CD4-positive, alpha-beta T cell treated with Interleukin-6 for 4 hours (primary cell): ENCODE data around the gene ADAM12.
"Not testable (repeated sequence)": the region's sequence is repeated elsewhere in the genome, so short reads cannot be mapped to it uniquely, and the experiment has no call there.

ENCODE experiments used
- DNase-seq: peaks from one replicate; pipeline ENCODE4 v3.0.0-alpha.2; 2020; ENCODE audit warnings: mixed read lengths

Gene ADAM12

GRCh38 chr10:126373147-126373546 lies 15.1 kb downstream of the ADAM12 start:
- DNase-seq, result no peak

- no peak for DNase-seq
Observed at GRCh38 chr10:126372396-126372795, 15.9 kb downstream of the ADAM12 start.

DNA sequence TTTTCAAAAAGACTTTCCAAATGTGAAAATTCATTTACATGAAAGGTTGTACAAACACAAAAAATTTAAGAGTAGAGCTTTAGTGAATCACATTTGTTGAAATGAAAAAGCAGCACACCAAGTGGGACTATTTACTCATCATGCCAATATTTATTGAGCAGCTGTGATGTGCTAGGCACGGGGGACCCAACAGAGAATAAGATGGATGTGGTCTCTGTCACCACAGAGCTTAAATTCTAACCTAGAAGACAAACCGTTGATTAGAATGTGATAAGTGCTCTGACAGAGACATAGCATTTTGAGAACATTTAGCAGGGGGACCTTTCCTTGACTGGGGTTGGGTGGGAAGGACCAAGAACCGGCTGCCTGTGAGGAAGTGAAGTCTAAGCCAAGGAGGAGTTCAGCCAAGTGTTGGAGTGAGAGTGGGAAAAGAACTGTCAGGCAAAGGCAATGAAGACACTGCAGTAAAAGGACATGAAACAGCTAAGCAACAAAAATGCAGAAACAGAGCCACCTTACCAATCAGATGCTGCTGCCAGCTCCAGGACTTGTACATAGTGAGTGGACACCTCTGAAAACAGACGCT lies 19.1 kb downstream of the ADAM12 start:
- no peak for DNase-seq

DNA sequence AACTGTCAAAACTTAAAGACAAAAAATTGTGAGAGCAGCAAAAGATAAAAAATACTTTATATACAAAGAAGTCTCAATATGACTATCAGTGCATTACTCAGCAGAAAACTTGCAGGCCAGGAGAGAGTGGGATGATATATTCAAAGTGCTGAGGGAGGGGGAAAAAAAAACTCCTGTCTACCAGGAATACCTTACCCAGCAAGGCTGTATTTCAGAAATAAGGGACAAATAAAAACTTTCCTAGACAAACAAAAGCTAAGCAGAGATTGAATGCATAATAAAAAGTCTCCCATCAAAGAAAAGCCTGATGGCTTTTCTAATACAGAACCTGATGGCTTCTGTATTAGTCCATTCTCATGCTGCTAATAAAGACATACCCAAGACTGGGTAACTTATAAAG lies 31.1 kb downstream of the ADAM12 start:
- DNase-seq, result no peak

- no peak for DNase-seq
Observed at GRCh38 chr10:126353666-126354065, 34.6 kb downstream of the ADAM12 start.

DNA sequence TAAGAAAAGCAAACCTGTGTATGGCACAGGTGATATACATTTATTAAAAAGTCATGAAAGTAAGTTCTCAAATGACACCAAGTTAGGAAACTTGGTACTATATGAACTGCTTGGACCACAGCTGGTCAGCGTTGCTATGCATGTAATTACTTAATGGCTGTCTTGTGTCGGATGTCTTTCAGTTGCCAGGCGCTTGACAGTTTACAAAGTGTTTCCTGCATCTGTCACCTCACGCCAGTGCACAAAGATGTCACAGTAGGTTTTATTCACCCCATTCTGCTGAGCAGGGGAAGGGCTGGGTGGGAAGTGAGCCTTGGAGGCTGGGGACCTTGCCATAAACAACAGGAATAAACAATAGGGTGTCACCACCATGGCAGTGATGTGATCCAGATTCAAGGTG lies 35.8 kb downstream of the ADAM12 start:
- DNase-seq, result no peak

DNA sequence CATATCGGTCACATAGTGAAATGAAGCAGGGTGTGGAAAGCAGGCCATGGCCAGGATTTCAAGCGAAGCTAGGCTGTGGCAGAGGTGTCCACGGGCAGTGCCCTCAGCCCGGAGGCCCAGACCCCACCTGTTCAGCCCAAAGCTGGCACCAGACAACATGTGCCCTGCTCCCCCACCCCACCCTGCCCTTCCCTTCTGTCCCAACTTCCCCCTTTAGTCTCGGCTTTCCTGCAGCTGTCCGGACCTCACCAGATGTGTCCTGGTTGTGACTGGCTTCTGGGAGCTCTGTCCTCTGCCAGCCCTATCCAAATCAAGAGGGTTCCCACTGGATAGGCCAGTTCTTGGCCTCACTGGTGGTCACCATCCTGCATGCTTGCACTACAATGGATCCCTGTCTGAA lies 37.3 kb downstream of the ADAM12 start:
- no peak for DNase-seq

- no peak for DNase-seq
Observed at GRCh38 chr10:126350216-126350992, 37.9 kb downstream of the ADAM12 start.

DNA sequence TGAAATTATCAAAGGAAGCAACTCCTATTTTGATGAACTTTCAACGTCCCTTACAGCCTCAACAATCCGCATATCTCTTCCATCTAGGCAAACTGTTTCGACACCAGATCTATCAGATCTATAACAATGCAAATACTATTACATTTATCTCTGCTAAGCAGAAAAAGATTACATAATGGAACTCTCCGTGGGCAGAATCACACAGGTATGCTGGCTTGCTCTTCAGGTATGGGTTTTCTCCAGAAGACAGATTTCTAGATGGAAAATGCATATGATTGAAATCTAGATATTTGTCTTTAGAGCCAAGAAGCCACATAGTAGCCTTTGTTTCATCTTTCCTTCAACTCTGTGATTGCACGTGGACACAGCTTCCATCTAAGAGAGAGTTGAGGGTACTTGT lies 38.6 kb downstream of the ADAM12 start:
- DNase-seq, result no peak

- no peak for DNase-seq
Observed at GRCh38 chr10:126349101-126349500, 39.2 kb downstream of the ADAM12 start.

DNA sequence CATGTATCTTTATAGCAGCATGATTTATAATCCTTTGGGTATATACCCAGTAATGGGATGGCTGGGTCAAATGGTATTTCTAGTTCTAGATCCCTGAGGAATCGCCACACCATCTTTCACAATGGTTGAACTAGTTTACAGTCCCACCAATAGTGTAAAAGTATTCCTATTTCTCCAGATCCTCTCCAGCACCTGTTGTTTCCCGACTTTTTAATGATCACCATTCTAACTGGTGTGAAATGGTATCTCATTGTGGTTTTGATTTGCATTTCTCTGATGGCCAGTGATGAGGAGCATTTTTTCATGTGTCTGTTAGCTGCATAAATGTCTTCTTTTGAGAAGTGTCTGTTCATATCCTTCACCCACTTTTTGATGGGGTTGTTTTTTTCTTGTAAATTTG lies 44.8 kb downstream of the ADAM12 start:
- not testable (repeated sequence) for DNase-seq

GRCh38 chr10:126342680-126343079 lies 45.6 kb downstream of the ADAM12 start:
- DNase-seq, result no peak

DNA sequence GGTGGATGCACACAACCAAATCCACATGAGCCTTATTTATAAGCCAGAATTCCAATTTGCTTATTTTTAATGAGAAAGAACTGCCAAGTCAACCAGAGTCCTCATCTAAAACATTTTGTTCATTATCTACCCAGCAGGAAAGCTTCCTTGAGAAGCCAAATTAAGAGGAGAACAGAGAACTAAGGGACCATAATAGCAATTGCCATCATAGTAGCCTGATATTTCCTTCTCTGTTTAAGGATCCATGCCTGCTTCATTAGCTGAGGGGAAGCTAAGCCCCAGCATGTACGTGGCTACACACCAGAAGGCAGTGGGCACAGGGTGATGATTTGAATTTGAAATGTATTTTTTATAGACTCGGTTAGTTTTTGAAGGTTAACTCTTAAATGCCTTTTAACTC lies 46.8 kb downstream of the ADAM12 start:
- DNase-seq, result no peak

- DNase-seq, result no peak
Observed at GRCh38 chr10:126337251-126337810, 50.9 kb downstream of the ADAM12 start.

DNA sequence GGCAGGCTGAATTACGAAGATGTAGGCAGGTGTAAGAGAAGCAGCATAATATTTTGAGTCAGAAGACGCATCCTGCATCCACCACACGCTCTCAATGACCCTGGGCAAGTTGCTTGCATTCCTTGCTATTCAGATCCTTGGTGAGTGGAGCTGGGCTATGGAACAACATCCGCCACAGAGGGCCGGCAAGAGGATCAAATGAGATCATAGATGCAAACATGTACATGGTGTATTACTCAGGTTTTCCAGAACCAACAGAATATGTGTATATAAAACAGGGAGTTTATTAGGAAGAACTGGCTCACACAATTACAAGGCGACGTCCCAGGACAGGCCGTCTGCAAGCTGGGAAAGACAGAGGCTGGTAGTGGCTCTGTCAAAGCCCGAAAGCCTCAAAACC lies 51.5 kb downstream of the ADAM12 start:
- DNase-seq, result no peak

- no peak for DNase-seq
Observed at GRCh38 chr10:126334272-126334671, 54.0 kb downstream of the ADAM12 start.

DNA sequence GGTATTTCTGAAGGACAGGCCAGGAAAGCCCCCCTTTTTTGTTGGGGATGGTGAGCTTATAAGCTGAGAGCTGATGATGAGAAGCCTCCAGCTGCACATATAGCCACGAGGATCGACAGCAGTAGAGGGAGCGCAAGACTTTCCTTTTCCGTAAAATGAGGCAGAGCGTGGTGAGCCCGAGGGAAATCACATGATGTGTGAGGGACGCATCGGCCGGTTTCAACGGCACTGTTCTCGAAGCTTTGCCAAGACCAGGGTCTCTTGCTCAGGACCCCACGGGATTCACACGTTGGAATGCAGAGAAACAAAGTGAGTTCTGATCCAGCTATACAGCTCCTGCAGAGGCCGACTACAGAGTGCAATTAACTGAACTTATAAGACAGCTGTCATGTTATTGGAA lies 55.7 kb downstream of the ADAM12 start:
- no peak for DNase-seq

GRCh38 chr10:126331101-126331500 lies 57.2 kb downstream of the ADAM12 start:
- DNase-seq, result no peak

GRCh38 chr10:126324826-126325225 lies 63.5 kb downstream of the ADAM12 start:
- no peak for DNase-seq

DNA sequence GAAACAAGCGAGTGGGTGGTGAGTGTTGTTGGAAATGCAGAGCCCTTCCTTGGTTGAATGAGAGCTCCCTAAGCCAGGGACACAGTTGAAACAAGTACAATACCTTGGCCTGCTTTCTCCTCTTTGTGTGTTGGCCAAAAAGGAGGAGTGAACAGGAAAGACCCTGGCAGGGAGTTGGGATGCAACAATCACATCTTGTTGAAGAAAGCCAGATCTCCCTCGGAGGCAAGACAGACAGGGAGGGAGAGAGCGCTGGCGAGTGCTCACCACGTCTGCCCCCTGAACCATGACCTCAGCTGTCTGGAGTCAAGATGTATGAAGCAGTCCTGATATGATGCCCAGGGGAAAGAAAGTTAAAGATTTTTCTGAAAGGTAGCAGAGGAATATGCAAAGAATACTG lies 66.8 kb downstream of the ADAM12 start:
- DNase-seq, result no peak

DNA sequence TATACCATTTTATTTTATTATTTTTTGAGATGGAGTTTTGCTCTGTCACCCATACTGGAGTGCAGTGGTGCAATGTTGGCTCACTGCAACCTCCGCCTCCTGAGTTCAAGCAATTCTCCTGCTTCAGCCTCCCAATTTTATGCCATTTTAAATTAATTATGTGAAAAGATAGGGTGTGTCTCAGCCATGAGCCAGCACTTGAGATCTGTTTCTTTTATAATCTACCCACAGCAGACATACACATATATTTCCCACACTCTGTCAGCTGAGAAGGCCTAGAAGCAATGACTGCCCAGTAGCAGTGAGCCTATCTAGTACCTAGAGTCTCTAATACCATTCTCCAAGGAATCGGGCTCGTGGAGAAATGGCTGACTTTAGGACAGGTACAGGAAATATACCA lies 70.5 kb downstream of the ADAM12 start:
- no peak for DNase-seq

DNA sequence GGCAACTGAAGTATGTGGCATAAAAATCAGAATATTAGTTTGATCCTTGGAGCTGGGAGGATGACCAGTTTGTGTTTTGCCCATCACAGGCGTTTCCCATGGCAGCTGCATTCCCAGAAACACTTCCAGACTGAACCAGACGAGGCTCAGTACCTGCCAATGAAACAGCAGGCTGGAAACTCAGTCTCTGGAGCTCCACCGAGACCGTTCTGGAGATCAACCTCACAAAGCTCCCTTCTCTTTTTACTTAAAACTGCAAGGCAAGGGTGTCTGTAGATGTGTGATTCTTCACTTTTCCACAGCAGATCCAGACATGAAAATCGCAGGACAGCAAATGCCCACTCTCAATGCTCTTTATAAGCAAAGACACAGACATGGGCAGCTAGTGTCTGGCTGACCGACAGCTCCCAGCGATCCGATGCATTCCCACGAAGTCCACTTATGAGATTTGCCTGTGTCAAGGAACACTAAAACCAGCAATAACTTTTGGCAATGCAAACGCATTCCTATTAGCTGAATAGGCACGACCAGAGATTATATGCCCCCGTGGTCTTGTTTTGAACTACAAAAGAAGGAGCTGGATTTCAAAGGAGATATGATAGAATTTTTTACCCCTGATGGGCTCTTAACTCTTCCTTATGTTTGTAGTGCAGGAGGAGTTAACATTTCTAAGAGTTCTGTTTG lies 72.6 kb downstream of the ADAM12 start:
- DNase-seq, result no peak

- DNase-seq, result no peak
Observed at GRCh38 chr10:126314863-126315493, 73.3 kb downstream of the ADAM12 start.
